SK-N-SH (cell line): ENCODE results near the gene GMPPA. TPM values are rescaled to one million over a fixed set of nuclear protein-coding genes. Genes with fewer than 3 reads are reported as not detected.
A peak's percentile ranks its signal among the peaks of the same experiment; 100 is the strongest.

Source experiments
- CTCF ChIA-PET: fragments of 300-600, 350-600 bp; formaldehyde crosslinking; extraction: SDS; loops from one replicate; lab custom pipeline; 2021; lab: Yijun Ruan, JAX
- POLR2A ChIA-PET: fragments of 350-600 bp; sonication (Branson Sonifier 250); formaldehyde crosslinking; extraction: SDS; loops from one replicate; lab custom pipeline; 2020; ENCODE audit warnings: antibody characterized with exemption, inconsistent platforms; lab: Yijun Ruan, JAX
- DNase-seq: peaks from one replicate; pipeline ENCODE4 v3.0.0; 2012
- H2AFZ ChIP-seq: fragments of 200-600 bp; sonication (generic); 2 replicates; pipeline ENCODE4 v1.8.1; 2016; ENCODE audit warnings: antibody characterized with exemption, mild to moderate bottlenecking, low read depth
- H3F3A ChIP-seq: fragments of 200-600 bp; sonication (generic); replicated peaks from 2 replicates; pipeline ENCODE3; 2016; ENCODE audit warnings: antibody characterized with exemption, mild to moderate bottlenecking; ENCODE audit not compliant: insufficient read depth
- H3K27ac ChIP-seq, 2 experiments: fragments of 200-500 bp in 1 of 2; fragments of 200-600 bp in 1 of 2; sonication (Bioruptor generic) in 1 of 2; sonication (generic), shearing (Covaris generic) in 1 of 2; 2 replicates each; pipeline versions ENCODE4 v1.5.1 to v1.6.1; 2014 to 2016; ENCODE audit warnings: low read depth in 2 of 2, inconsistent platforms in 1 of 2, low read length in 1 of 2, mild to moderate bottlenecking in 1 of 2, mixed read lengths in 1 of 2
- H3K27me3 ChIP-seq: fragments of 200-600 bp; sonication (generic), shearing (Covaris generic); 2 replicates; pipeline ENCODE4 v1.6.1; 2016; ENCODE audit warnings: mixed run types; ENCODE audit not compliant: insufficient read depth
- H3K36me3 ChIP-seq, 2 experiments: fragments of 200-500 bp in 1 of 2; fragments of 200-600 bp in 1 of 2; sonication (Bioruptor generic) in 1 of 2; sonication (generic) in 1 of 2; replicated peaks in 1 of 2; 2 replicates each; pipeline versions ENCODE3 to v1.5.1; 2014 to 2016; ENCODE audit warnings: low read length in 1 of 2, mild to moderate bottlenecking in 1 of 2; ENCODE audit not compliant: insufficient read depth in 2 of 2, control insufficient read depth in 1 of 2
- H3K4me1 ChIP-seq, 2 experiments: fragments of 200-500 bp in 1 of 2; fragments of 200-600 bp in 1 of 2; sonication (Bioruptor generic) in 1 of 2; sonication (generic), shearing (Covaris generic) in 1 of 2; 2 replicates each; pipeline versions ENCODE4 v1.5.1 to v1.6.1; 2014 to 2016; ENCODE audit warnings: low read depth in 1 of 2, low read length in 1 of 2, mixed run types in 1 of 2; ENCODE audit not compliant: insufficient read depth in 2 of 2, control insufficient read depth in 1 of 2
- H3K4me2 ChIP-seq: fragments of 200-600 bp; sonication (generic), shearing (Covaris generic); 2 replicates; pipeline ENCODE4 v1.6.1; 2017; ENCODE audit warnings: mixed run types
- H3K4me3 ChIP-seq, 2 experiments: fragments of 200-500 bp in 1 of 2; fragments of 200-600 bp in 1 of 2; sonication (Bioruptor generic) in 1 of 2; sonication (generic), shearing (Covaris generic) in 1 of 2; 2 replicates each; pipeline versions ENCODE4 v1.5.1 to v1.8.1; 2014 to 2016; ENCODE audit warnings: low read depth in 2 of 2, inconsistent platforms in 1 of 2, low read length in 1 of 2, mild to moderate bottlenecking in 1 of 2, mixed read lengths in 1 of 2, moderate library complexity in 1 of 2
- H3K79me2 ChIP-seq: fragments of 200-600 bp; sonication (generic); 2 replicates; pipeline ENCODE4 v1.8.1; 2017; ENCODE audit warnings: mild to moderate bottlenecking; ENCODE audit not compliant: insufficient read depth
- H3K9ac ChIP-seq: fragments of 200-600 bp; sonication (generic); 2 replicates; pipeline ENCODE4 v1.6.1; 2017; ENCODE audit warnings: mixed run types
- H3K9me2 ChIP-seq: fragments of 200-600 bp; sonication (generic); 2 replicates; pipeline ENCODE4 v1.6.1; 2017; ENCODE audit warnings: mixed run types
- H3K9me3 ChIP-seq: fragments of 200-600 bp; sonication (generic); 2 replicates; pipeline ENCODE4 v1.6.1; 2017; ENCODE audit warnings: mixed run types, mild to moderate bottlenecking, moderate library complexity
- H4K20me1 ChIP-seq: fragments of 200-600 bp; sonication (generic); 2 replicates; pipeline ENCODE4 v1.6.1; 2017; ENCODE audit warnings: mild to moderate bottlenecking, mixed run types; ENCODE audit not compliant: insufficient read depth
- CHD2 ChIP-seq: fragments of 150-350 bp; IDR thresholded peaks from 2 replicates; pipeline ENCODE4 v1.6.1; 2018; ENCODE audit warnings: low read length; ENCODE audit not compliant: partially characterized antibody
- EP300 ChIP-seq, 2 experiments: IDR thresholded peaks; 2 replicates each; pipeline versions ENCODE4 v1.4.0 to v1.6.1; 2012; ENCODE audit warnings: borderline replicate concordance in 1 of 2, low read depth in 1 of 2, low read length in 1 of 2
- FOXJ3 ChIP-seq: sonication (generic); formaldehyde crosslinking; IDR thresholded peaks from 2 replicates; pipeline ENCODE4 v1.5.1; 2020; ENCODE audit warnings: mild to moderate bottlenecking, missing genetic modification reagents
- MAX ChIP-seq: IDR thresholded peaks from 2 replicates; pipeline ENCODE4 v1.4.0; 2012; ENCODE audit warnings: low read depth
- MXI1 ChIP-seq: IDR thresholded peaks from 2 replicates; pipeline ENCODE4 v1.6.1; 2012; ENCODE audit warnings: mild to moderate bottlenecking, low read depth, low read length, improper control_type of control experiment
- NRF1 ChIP-seq: IDR thresholded peaks from 2 replicates; pipeline ENCODE4 v1.6.1; 2012; ENCODE audit warnings: low read depth, mild to moderate bottlenecking, low read length
- RXRA ChIP-seq: IDR thresholded peaks from 2 replicates; pipeline ENCODE4 v1.4.0; 2012; ENCODE audit warnings: low read depth, mild to moderate bottlenecking, borderline replicate concordance
- SIN3A ChIP-seq: IDR thresholded peaks from 2 replicates; pipeline ENCODE4 v1.6.1; 2012; ENCODE audit warnings: low read depth, mild to moderate bottlenecking, low read length, moderate library complexity, borderline replicate concordance
- USF2 ChIP-seq: fragments of 150-350 bp; IDR thresholded peaks from 2 replicates; pipeline ENCODE4 v1.6.1; 2017; ENCODE audit warnings: antibody characterized with exemption, low read length, low read depth, borderline replicate concordance
- WGBS: methylation state at CpG from one replicate; pipeline ENCODE4 v1.1.6; 2017; ENCODE audit warnings: low lambda C conversion rate; 5-methylcytosine and 5-hydroxymethylcytosine counted together
- polyA plus RNA-seq, 3 experiments: library from polyadenylated mRNA; depleted of rRNA; stranded (reverse); fragments of >200 nt; gene quantifications; 2 replicates each; pipeline ENCODE4 v1.2.3, GENCODE V29; 2012

GMPPA gene
- polyA plus RNA-seq, 1 of the 3 experiments (the other 2 are of a cell fraction): 61.3 TPM

- Histone ChIP-seq H3K79me2 (no peaks in the 10 kb centered on the region), H3K4me3 (peak overlapping the region; percentile 67 to 74), H3K9me2 (no peaks in the 10 kb centered on the region), H3F3A (no peaks in the 10 kb centered on the region), H3K27ac (peak overlapping the region; percentile 36 to 78; a peak in 3 of 4 replicates), H3K27me3 (no peaks in the 10 kb centered on the region), H3K36me3 (no peaks in the 10 kb centered on the region), H3K4me1 (peaks cover 0 to 27% of the 10 kb centered on the region in 2 experiments; a peak in 1 of 4 replicates), H2AFZ (peak overlapping the region; percentile 96), H3K9ac (peak overlapping the region; percentile 73), H4K20me1 (no peaks in the 10 kb centered on the region), H3K9me3 (no peaks in the 10 kb centered on the region), H3K4me2 (peak overlapping the region; percentile 98)
- ChIA-PET CTCF (interaction anchor here (1.1 to 3.9 kb wide), 10 partner anchors 9 to 149 kb away, joined by 3 to 36 read pairs (median 4); partner anchors contain the start of gene STK11IP), POLR2A (interaction anchor here (0.8 to 2.9 kb wide), 7 partner anchors 8 to 46 kb away, joined by 3 to 25 read pairs (median 9); partner anchors contain the start of genes CHPF, INHA, OBSL1 and STK11IP)
- peak; percentile 86 for DNase-seq
- TF ChIP-seq USF2: 0 out of 2 replicates have a peak, but pooled peaks have one; percentile 14
- TF ChIP-seq EP300 (IDR thresholded peaks at IDR 0.05; ENCODE audit: borderline replicate concordance in 1 of 2, low read depth in 1 of 2, low read length in 1 of 2): no peak
- TF ChIP-seq NRF1: peak; percentile 48; the same call in 1 of the 2 replicates
- TF ChIP-seq CHD2: peak; percentile 3
- WGBS: 6% methylated on average over 17 of the region's 54 CpGs
These were observed 53.0 kb downstream of the GMPPA start for GRCh38 chr2:219551441-219552381.

GRCh38 chr2:219552382-219553167 lies 53.9 kb downstream of the GMPPA start:
- peak overlapping the region; percentile 73 for H3K9ac ChIP-seq
- H3K4me3 ChIP-seq: peak overlapping the region; percentile 67 to 74
- no peaks in the 10 kb centered on the region for H3K27me3 ChIP-seq
- peak overlapping the region; percentile 98 for H3K4me2 ChIP-seq
- no peaks in the 10 kb centered on the region for H3K9me3 ChIP-seq
- DNase-seq: peak; percentile 96
- ChIA-PET CTCF (interaction anchor here (1.1 to 3.9 kb wide), 7 partner anchors 8 to 150 kb away, joined by 3 to 36 read pairs (median 8); partner anchors contain the start of genes CHPF, STK11IP and TMEM198), POLR2A (interaction anchor here (0.8 to 2.9 kb wide), 7 partner anchors 9 to 45 kb away, joined by 3 to 25 read pairs (median 9); partner anchors contain the start of genes CHPF, INHA, OBSL1 and STK11IP)
- H3F3A ChIP-seq: no peaks in the 10 kb centered on the region
- TF ChIP-seq SIN3A (peak; percentile 68; the same call in 1 of the 2 replicates), MXI1 (peak; percentile 69), FOXJ3 (CRISPR knock-in tag) (no peak), MAX (peak; percentile 71), RXRA (no peak)
- 0% methylated on average over 2 of the region's 99 CpGs for WGBS
- peaks cover 0 to 27% of the 10 kb centered on the region in 2 experiments; a peak in 1 of 4 replicates for H3K4me1 ChIP-seq
- no peaks in the 10 kb centered on the region for H3K36me3 ChIP-seq
- peak overlapping the region; percentile 96 for H2AFZ ChIP-seq
- H4K20me1 ChIP-seq: no peaks in the 10 kb centered on the region
- no peaks in the 10 kb centered on the region for H3K79me2 ChIP-seq
- peak overlapping the region; percentile 36 to 80; a peak in 3 of 4 replicates for H3K27ac ChIP-seq
- H3K9me2 ChIP-seq: no peaks in the 10 kb centered on the region
